Fibroblast of peridontal ligament (primary cell): Measurements from ENCODE around the gene SLIT3.
A peak's percentile ranks its signal among the peaks of the same experiment; 100 is the strongest.

Experiments
- DNase-seq: peaks from one replicate; pipeline ENCODE4 v3.0.0-alpha.2; 2010; ENCODE audit errors: extremely low read depth

The SLIT3 gene

DNA sequence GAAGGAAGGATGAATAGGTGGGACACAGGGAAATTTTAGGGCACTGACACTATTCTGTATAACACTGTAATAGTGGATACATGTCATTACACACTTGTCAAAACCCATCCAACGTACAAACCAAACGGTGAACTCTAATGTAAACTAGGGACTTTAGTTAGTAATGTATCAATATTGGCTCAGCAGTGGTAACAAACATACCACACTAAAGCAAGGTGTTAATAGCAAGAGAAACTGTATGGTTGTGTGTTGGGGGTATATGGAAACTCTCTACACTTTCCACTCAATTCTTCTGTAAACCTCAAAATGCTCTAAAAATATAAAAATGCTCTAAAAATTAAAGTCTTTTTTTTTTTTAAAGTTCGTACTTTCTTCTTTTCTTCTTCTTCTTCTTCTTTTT, 428.7 kb downstream of the SLIT3 start:
- no peak for DNase-seq

DNA sequence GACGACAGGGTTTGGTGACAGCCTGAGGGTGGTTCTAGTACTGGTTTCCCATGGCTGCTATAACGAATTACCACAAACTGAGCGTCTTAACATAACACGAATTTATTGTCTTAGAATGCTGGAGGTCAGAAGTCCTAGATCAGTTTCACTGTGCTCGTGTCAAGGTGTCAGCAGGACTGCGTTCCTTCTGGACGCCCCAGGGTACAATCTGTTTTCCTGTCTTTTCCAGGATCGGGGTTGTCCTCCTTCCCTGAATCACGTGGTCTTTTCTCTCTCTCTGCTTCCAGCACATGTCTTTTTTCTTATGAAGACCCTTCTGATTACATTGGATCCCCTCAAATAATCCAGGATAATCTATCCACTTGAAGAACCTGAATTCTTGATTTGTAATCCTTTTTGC, 430.0 kb downstream of the SLIT3 start:
- DNase-seq = no peak

DNA sequence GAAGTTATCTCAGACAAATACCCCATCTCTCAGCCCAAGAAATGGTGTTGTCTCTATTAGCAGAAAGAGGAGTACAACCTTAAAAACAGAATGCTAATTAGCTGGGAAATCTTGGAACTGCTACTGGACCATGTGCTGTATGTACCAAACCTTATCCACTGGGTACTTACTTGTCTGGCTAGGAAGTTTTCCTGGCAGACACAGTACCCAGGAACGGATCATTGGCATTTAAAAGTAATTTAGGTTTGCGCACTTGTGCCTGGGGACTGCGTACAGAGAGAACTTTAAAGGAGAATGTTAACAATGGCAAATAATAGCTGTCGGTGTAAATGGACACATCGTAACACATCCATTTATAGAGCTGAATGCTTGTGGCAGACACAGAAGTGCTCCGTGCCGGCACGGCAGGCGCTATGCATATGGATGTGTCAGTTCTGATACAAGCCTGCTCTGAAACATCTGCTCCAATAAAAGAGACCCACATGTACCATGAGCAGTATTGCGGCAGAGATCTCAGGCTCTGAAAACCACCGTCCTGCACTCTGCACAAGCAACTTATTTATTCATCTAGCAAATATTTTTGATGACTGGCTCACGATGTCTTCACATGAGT, 431.2 kb downstream of the SLIT3 start:
- no peak for DNase-seq

DNA sequence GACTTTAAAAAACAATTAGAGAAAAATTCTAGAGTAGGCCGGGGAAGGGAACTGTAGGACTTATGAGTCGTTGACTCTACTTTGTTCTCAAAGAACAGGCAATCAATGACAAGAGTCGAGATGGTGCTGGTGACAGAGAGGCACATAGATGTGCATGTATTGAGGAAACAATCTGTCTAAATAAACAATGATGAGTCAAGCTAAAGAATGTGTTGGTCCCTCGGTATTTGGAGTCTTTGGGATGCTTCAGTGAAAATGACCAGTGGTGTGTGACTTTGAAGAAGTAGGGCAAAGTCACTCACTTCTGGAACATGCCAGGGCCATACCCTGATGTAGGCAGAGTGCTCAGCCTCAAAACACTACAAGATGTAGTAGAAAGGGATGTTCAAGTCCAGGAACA, 433.7 kb downstream of the SLIT3 start:
- no peak for DNase-seq

DNA sequence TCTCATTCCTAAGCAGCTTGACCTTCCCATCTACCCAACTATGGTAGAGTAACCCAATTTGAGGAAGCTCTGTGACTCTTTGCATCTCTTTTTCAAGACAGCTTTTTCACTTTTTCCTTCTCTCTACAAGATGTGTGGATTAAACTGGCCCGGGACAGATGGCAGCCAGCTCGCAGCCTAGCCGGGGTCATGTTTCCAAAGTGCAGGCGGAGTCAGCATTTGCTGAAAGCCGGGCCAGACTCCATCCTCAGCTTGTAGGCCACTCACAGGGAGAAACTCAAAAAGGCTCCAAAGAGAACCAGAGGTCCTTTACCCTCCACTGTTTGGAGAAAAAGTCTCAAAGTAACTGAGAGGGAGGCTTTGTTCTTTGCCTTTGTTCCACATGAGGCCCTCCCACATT, 435.0 kb downstream of the SLIT3 start:
- peak; percentile 14 for DNase-seq

DNA sequence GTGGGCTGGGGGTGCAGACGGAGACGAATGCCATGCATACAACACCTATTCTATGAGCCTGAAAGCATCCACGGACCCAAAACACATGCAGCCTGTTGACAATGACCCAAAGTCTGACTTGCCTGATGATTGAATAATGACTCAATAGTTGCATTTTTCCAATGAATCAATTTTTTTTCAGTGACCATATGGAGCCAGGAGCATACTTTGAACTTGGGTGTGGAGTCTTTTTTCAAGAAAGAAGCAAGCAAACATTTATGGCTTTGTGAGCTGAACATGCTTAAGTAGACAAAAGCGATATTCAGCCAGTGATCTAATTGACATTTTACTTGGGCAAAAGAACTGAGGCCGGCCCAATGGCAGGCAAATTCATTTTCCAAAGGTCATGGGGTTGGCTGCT, 437.9 kb downstream of the SLIT3 start:
- DNase-seq = no peak

DNA sequence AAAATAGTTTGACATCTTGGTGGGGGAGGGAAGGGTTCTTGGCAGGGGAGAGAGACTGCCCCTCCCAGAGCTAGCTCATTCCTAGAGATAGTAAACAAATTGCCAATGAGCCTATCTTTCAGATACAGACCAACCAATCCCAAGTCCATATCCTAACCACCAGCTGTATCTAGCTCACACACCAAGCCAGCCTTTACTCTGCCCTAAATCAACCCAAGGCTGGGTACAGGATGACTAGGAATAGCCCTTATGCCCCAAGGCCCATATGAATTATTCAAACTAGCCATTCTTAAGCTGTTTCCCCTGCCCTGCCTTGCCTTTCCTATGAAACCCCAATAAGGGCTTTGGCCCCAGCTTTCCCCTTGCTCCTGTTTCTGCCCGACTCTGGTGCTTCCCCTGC, 440.4 kb downstream of the SLIT3 start:
- DNase-seq = no peak

DNA sequence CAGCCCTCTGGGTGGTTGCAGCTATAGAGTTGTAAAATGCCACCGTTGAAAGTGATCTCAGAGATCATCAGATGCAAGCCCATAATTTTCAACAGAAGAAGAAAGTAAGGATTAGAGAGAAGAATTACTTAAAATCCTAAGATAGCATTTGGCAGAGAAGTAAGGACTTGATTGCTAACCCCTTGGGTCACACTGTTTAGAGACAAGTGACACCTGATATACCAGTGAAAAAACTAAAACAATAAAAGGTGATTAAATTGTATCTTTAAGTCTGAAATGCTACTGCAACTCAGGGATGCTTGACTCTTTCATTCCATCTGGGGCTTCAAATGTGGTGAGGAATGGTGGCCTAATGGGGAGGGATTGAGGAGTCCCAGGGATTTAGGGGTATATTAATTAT, 440.9 kb downstream of the SLIT3 start:
- DNase-seq = no peak

DNA sequence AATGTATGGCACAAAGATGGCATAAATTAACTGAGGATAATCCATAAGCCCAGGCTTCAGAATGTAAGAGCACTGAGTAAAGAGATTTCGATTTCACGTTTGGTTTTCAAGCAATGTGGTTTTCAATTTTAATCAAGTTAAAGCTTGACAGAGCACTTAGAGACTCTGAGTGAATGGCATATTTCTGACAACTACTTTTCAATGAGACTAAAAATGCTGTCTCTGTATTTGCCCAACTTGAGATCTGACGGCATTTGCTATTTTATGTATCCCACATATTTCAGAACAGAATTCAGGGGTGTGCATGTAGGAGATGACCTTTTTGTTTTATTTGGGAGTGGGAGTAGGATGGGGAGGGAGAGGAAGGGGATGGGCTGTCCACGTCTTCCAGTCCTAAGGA, 441.5 kb downstream of the SLIT3 start:
- no peak for DNase-seq

DNA sequence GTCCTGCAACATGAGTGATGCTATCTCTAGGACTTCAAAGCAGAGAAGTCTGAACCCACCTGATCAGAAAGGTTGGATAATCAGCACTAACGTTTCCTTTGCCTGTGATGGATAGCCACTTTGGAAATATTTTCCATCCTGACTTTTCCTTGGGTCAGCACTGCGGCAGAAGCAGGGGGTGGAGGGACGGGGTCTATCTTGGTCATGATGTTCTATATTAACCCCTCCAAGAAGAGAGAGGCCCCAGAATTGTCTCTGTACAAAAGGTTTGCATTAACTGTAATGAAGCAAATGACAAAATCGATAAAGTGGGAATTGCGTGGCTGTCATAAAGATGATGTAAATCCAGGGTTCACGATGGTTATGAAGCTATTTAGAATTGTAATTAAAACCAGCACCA, 441.9 kb downstream of the SLIT3 start:
- no peak for DNase-seq

DNA sequence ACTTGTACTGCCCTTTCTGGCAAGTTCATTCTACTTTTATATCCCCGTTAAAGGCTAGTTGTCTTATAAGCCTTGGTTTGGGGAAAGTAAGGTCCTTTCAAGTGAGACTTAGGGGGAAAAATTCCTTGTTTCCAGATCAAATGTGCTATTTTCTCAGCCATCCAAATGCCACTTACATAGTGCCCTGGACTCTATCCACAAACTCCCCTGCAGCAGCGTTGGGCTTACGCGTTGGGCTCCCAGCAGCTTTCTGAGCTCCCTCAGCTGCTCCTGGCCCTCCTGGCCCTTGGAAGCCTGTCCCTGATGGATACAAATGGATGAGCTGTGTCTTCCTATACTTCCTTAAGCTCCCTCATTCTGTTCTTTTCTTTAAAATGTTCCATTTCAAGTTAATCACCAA, 442.6 kb downstream of the SLIT3 start:
- no peak for DNase-seq

DNA sequence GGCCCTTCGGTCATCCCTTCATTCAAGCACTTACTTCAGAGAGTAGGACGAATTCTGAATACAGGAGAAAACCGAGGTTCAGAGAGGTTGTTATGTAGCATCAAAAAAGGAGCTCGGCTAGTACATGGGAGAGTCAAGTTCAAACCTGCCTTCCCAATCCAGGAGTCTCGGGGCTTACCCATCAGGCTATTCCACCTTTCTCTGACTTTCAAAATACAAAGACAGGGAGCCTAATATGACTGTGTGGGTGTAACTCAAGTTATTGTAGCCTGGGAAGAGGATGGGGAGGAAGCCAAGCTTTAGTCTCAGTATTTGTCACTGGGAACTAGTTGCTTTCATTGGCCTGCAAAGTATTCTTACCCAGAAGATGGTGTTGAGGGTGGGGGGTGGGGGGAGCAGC, 447.0 kb downstream of the SLIT3 start:
- no peak for DNase-seq

DNA sequence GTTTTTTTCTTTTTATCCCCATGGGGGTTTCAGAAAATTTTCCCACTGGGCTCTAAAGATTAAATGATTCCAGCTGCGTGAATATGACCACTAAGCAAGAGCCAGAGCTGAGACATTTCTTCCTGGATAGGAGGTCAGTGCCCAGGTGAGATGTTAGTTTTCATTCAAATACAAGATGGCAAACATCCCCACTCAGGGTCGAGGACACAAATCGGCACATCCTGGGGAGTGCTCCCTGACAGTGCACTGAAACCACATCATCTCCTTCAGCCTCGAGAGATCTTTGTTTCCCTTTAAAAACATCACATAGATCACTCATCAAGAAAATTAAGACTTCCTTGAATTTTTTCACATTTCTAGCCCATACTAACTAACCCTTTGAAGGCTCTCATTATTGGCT, 448.6 kb downstream of the SLIT3 start:
- peak; percentile 2 for DNase-seq

DNA sequence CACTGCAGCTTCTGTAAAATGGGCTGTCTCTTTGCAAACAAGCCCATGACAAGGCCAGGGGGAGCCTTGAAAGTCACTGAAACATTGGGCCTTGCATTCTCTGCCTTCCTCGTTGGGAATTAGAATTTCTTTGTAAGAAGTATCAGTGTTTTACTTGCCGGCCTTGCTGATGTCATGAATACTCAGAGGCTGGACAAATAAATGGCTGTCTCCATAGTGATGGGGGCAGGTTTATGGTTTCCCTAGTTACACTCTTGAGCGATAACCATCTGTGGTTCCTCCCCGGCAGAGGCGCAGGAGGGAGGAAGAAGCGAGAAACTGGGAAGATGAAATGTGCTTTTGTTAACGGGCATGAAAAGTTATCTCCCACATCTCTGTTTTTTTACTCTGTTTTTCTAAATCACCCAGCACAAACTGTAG, 449.0 kb downstream of the SLIT3 start:
- peak; percentile 79 for DNase-seq

DNA sequence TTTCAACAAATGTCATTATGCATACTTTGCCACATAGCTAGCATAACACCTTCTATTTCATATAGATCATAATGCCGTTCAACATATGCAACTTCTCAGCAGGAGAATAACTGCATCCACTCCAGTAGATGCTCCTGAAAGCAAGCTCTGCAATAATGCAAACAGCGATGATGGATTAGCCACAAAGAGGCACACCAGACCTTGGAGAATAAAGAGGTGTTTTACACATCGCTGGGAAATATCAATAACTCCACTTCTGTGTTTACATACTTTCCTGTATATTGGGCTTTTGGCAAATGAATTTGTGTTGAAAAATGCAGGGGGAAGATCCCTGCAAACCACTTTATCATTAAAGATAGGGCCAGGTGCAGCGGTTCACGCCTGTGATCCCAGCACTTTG, 450.3 kb downstream of the SLIT3 start:
- no peak for DNase-seq

DNA sequence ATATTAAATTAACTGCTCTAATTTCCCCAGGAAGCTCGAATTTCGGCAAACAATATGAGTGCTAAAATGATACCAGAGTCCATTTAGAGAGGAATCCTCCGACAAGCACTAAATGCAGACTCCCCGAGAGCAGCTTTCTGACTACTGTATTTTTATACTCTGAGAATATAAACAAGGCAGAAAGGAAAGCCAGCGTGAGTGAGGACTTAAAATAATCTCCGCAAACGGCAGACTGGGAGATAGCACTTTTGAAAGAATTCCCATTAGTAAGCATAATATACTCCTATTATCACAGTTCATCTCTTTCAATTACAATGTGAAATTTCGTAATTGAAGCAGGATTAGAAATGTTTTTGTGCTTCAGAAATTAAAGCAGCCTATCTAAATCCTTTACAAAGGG, 452.4 kb downstream of the SLIT3 start:
- no peak for DNase-seq

DNA sequence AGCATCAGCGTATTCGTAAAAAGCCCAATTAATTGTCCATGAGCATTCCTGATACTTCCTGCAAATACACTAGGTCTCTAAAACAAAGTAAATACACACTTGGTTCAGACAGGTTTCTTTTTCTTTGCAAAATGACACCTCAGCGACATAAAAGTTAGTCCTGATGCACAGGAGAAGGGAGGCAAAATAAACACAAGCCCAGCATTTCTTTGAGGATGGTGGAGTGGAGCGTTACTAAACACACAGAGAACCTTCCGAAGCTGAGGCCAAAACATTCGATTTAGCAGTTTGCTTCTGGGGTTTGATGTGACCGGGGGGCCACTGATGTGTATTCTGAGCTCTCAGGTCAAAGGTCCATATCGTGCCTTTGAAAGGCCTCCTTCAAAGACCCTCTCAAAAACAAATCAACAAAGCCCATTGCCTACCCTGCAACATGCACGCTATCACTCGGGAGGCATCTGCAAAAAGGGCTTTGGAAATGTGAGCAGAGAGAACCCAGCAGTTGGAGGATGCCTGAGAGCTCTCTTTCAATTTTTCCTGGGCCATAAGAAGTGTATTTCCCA, 453.3 kb downstream of the SLIT3 start:
- no peak for DNase-seq

DNA sequence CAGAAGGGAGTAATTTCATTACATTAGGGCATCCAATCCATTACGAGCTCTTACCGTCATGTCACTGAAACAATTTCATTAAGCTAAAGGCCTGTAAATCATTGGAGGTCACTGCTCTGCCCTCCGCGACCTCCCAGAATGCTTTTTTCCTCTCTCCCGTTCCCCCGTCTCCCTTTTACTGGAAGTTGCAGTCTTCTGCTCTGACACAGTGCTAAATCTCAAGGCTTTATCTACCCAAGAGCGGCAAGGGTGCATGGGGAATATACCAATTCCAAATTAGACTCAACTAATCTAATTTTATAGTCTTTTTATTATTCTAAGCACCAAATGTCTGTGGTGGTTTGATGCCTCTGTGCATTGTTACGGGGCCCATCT, 456.0 kb downstream of the SLIT3 start:
- DNase-seq = no peak

DNA sequence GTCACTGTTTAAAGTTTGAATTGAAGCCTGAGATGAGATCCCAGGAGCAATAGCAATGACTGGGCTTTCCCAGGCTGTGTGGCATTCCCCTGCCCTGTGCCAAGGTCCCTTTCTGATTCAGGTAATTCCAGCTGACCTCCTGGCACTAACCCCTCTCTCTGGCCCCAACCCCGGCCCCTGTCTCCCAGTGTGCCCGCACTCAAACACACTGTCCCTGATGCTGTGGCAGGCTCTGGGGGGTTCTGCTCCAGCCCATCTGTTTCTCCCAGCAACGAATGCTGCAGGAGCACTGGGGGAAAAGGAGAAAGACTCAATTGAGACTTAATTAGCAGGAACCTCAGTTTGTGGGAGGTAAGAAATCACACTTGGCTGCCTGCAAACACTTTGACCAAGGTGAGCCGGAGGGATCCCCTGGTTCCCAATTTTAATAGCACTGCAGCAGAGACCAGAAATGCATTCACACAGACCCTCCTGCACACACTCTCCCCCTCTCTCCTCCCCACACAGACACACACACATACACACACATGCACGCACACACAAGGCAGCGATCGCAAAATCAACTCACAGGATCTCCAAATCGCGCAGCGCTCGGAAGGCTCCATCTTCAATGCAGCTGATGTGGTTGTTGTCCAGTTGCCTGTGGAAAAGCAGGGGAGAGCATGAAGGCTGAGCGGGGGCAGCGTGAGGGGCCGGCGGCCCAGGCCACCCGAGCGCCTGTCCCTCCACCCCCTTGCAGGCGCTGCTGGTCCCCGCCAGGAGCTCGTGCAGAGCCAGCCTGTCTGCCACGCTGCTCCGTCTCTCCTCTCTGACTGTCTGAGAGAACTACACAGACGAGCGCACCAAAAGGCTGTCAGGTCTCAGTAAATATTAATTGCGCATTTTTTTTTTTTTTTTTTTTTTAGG, 456.7 kb downstream of the SLIT3 start:
- no peak for DNase-seq

DNA sequence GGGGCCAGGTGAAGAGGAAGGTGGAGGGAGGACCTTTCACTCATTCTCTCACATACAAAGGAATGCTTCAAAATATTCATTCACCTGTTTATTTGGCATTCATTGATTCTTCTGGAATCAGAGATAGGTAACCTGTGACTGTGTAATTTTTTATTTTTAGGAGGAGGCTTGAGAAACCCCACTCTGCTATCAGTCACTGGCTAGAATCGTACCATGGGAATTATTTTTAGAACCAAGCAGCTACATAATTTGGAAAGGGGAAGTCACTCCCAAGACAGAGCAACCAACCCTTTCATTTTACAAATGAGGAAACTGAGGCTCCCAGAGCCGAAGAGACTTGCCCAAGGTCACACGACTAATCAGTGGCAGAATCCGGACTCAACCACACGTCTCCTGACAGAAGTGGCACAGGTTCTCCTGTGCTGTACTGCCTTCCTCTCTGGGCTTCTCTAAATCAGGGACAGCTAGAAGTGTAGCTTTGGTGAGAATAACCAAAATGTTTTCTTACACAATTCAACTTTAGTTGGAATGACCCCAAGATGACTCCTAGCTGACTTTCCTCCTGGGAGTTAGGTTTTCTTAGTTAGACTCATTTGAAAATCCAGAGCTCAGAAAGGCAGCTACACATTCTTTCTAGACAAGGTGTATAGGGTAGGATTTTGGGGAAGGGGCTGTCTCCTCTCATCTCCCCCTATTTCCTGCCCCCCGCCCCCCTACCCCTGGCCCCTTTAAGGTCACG, 457.5 kb downstream of the SLIT3 start:
- peak; percentile 78 for DNase-seq

DNA sequence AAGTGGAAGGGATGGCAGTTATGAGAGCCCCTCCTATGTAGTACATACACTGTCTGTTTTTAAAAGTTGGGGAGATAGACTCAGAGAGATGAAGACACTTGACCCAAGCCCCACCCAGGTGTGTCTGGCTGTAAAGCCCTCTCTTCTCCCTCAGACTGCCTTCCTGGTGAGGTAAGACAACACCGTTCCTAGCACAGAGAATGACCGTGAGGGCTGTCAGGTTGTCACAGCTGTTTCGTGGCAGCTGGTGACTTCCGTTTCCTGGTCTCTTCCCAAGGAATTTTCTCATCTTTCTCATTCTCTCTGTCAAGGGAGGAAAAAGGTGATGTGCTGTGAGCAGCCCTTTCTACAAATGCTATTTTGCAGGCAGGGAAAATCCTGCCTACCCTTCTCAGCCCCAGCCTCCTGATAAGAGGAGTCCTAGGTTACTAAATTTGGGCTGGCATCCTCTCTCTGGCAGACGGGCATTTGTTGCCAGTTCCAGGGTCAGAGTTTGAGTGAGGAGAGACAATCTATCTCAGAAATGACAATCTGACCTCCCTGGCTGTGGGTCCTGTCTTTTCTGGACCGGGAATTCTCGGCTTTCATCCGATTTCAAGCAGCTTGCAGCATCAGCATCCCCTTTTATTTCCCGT, 458.3 kb downstream of the SLIT3 start:
- DNase-seq = no peak

DNA sequence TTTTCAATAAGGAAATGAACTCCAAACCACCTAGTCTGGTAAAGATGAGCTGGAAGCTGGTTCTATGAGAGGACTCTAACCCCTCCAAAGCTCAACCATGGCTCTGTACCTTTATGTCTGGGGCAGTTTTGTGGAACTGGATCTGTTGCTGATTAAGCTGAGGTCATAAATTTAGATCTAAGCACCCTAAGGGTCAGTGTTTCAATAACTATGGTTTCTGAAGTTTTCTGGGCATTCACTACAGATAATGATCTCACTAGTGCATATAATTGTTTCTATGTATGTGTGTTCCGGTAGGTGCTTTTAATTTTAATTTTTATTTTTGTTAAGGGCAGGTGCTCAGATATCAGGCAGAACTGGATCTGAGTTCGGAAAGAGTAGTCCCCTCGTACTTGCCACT, 463.1 kb downstream of the SLIT3 start:
- DNase-seq = no peak
